ENCODE results near the gene RUNX2.

DNA sequence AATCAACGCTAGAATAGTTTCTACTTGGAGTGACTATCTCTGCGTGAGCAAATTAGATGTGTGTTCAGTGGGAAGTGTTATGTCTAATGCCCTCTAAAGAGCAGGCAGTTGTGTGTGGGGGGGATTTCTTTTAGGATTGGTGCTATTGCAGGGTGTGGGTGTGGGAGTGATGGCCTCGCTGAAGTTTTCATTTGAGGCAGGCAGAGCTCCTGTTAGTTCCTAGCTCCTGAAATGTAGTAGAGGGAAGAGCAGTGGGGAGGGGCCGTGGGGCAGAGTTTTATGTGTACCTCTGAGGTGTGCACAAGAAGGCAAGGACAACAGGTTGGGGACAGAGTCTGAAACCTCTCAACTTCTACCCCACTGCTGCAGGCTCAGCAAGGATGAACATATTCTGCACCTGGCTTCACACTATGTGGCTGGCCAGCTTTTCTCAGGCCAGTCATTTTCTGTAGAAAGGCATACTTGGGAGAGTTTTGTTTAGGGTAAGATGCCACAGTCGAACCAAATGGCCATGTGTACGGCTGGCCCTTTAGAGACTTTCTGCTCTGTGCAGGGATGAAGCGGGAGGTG is 278.8 kb downstream of the RUNX2 start:
- TF ChIP-seq FOXM1 (IDR thresholded peaks at IDR 0.05; ENCODE audit: borderline replicate concordance, low read depth) (no peak), RAD21 (IDR thresholded peaks at IDR 0.05; ENCODE audit: low read depth) (no peak), YY1 (IDR thresholded peaks at IDR 0.05; ENCODE audit: low read depth) (no peak), TAF1 (IDR thresholded peaks at IDR 0.05; ENCODE audit: low read depth) (no peak)
